Activated CD8-positive, alpha-beta memory T cell treated with anti-CD3 and anti-CD28 coated beads, Interleukin-2, amount 10 ng/mL, durations not matched to agents 7 days and 5 days (primary cell): ENCODE results near the gene SFI1. TPM values are rescaled to one million over a fixed set of nuclear protein-coding genes. Genes with fewer than 3 reads are reported as not detected.
"Not testable (repeated sequence)": the region's sequence is repeated elsewhere in the genome, so short reads cannot be mapped to it uniquely, and the experiment has no call there.

Experiments used
- ATAC-seq: fragments of 150-1000 bp; cut with Tn5 transposase; one replicate; pipeline ENCODE4 v1.10.0; 2021; ENCODE audit warnings: moderate library complexity
- CTCF ChIA-PET: fragments of 350-600 bp; sonication (Branson Sonifier 250); formaldehyde crosslinking; loops from one replicate; lab custom pipeline; 2021; ENCODE audit warnings: antibody characterized with exemption; lab: Charles Lee
- DNase-seq: peaks from one replicate; pipeline ENCODE4 v3.0.0-alpha.2; 2020
- H3K27ac Mint-ChIP-seq: one replicate; pipeline ENCODE4 v1.8.0; 2021; ENCODE audit warnings: mild to moderate bottlenecking, mixed read lengths
- H3K27me3 Mint-ChIP-seq: one replicate; pipeline ENCODE4 v1.8.0; 2021; ENCODE audit warnings: mixed read lengths
- H3K36me3 Mint-ChIP-seq: one replicate; pipeline ENCODE4 v1.8.0; 2021; ENCODE audit warnings: mild to moderate bottlenecking, mixed read lengths
- H3K4me1 Mint-ChIP-seq: one replicate; pipeline ENCODE4 v1.8.0; 2021; ENCODE audit warnings: mixed read lengths
- H3K4me3 Mint-ChIP-seq: one replicate; pipeline ENCODE4 v1.8.0; 2021; ENCODE audit warnings: mild to moderate bottlenecking, moderate library complexity, mixed read lengths
- H3K9me3 Mint-ChIP-seq: one replicate; pipeline ENCODE4 v1.8.0; 2022; ENCODE audit warnings: low read depth, mixed read lengths
- total RNA-seq, 2 experiments: library from RNA; stranded (reverse); gene quantifications; one replicate each; pipeline ENCODE4 v1.2.3, GENCODE V29; 2021

Gene SFI1
- total RNA-seq, 2 experiments from 2014 or later: 150 to 192 TPM

DNA sequence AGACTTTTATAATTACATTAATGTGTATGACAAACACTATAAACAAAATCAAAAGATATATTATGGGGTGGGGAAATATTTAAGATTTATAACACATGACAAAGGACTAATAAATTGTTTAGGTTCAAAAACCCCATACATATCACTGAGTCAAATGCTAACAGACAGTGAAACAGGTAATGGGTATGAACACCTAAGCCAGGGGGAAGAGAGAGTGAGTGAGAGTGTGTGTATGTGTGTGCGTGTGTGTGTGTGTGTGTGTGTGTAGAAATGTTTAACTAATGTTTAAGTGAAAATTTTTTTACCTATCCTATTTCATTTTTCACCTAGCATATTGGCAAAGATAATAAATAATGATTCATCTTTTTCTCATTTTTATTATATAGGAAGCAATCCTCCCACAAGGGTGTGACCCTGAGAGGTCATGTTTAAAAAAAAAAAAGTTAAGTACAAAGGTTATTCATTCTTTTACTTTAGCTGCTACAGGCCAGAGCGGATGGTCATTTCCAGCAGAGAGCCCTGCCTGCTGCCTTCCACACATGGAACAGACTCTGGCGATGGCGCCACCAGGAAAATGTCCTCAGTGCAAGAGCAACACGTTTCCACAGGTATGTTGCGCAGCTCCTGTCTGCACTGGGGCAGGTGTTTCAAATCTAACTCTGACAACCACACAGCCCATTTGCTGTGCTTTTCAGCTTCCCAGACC is 92.8 kb downstream of the SFI1 start:
- Mint-ChIP-seq H3K27me3 (no peaks in the 10 kb centered on the region), H3K36me3 (peaks cover 47% of the 10 kb centered on the region), H3K27ac (no peak overlapping the region), H3K4me3 (no peak overlapping the region), H3K4me1 (peaks cover 30% of the 10 kb centered on the region), H3K9me3 (no peaks in the 10 kb centered on the region)
- DNase-seq (no peak), ATAC-seq (no peak)
- CTCF ChIA-PET: no interaction called here

GRCh38 chr22:31590161-31590560 is 93.8 kb downstream of the SFI1 start:
- H3K27me3 Mint-ChIP-seq, CTCF ChIA-PET, H3K27ac Mint-ChIP-seq, ATAC-seq, DNase-seq, H3K9me3 Mint-ChIP-seq, H3K4me3 Mint-ChIP-seq: not testable (repeated sequence)
- Mint-ChIP-seq H3K4me1 (peaks cover 19% of the 10 kb centered on the region), H3K36me3 (peaks cover 44% of the 10 kb centered on the region)

GRCh38 chr22:31595271-31595670 is 98.9 kb downstream of the SFI1 start:
- CTCF ChIA-PET: no interaction called here
- DNase-seq: no peak
- H3K36me3 Mint-ChIP-seq: peaks cover 8% of the 10 kb centered on the region

GRCh38 chr22:31602259-31602952 is 106.1 kb downstream of the SFI1 start:
- Mint-ChIP-seq H3K36me3 (peaks cover 18% of the 10 kb centered on the region), H3K27me3 (no peaks in the 10 kb centered on the region), H3K27ac (no peak overlapping the region), H3K4me3 (no peak overlapping the region), H3K4me1 (no peaks in the 10 kb centered on the region), H3K9me3 (no peaks in the 10 kb centered on the region)
- CTCF ChIA-PET: no interaction called here
- no peak for DNase-seq
- ATAC-seq: no peak

More at GRCh38 chr22:31595271-31595670, 98.9 kb downstream of the SFI1 start:
- ATAC-seq: no peak
- no peaks in the 10 kb centered on the region for H3K9me3 Mint-ChIP-seq
- no peaks in the 10 kb centered on the region for H3K4me1 Mint-ChIP-seq
- no peaks in the 10 kb centered on the region for H3K27me3 Mint-ChIP-seq
- H3K27ac Mint-ChIP-seq: peak overlapping the region; percentile 2
- no peak overlapping the region for H3K4me3 Mint-ChIP-seq

DNA sequence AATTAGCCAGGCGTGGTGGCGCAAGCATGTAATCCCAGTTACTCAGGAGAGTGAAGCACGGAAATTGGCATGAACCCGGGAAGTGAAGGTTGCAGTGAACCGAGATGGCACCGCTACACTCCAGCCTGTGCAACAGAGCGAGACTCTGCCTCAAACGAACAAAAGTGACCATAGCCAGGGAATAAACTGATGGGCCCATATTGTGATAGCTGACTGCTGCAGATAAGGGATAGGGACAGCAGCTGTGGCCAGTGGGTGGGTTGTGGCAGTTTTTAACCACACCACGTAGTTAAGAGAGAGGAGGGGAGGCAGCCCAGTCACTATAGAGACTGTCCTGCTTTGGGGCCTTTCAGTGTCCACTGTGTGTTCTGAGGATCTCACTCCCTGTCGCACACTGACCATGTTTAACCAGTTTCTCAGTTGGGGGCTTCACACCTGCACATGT is 106.8 kb downstream of the SFI1 start:
- H3K4me3 Mint-ChIP-seq: no peak overlapping the region

DNA sequence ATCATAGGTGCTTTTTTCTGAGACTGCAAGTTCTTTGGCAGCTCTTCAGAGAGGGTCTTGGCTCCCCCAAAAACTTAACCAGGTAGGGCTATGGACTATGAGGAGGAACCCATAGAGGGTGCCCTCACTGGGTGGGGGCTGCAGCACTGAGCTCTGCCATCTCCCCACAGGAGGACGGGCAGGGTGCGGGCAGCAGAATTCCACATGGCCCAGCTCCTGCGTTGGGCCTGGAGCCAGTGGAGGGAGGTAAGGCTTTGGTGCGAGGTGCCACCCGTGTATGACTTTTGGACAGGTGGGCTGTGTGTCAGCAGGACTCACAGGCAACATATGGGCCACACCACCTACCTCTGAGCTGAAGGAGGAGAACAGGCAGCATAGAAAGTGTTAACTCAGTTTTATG is 107.2 kb downstream of the SFI1 start:
- DNase-seq (no peak), ATAC-seq (no peak)
- H3K4me1 Mint-ChIP-seq: no peaks in the 10 kb centered on the region
- peaks cover 20% of the 10 kb centered on the region for H3K36me3 Mint-ChIP-seq
- H3K4me3 Mint-ChIP-seq: no peak overlapping the region
- no peaks in the 10 kb centered on the region for H3K27me3 Mint-ChIP-seq
- H3K27ac Mint-ChIP-seq: no peak overlapping the region
- H3K9me3 Mint-ChIP-seq: no peaks in the 10 kb centered on the region
- CTCF ChIA-PET: no interaction called here

More for the DNA sequence above, 106.8 kb downstream of the SFI1 start:
- CTCF ChIA-PET: no interaction called here
- no peaks in the 10 kb centered on the region for H3K9me3 Mint-ChIP-seq
- no peak overlapping the region for H3K27ac Mint-ChIP-seq
- DNase-seq (no peak), ATAC-seq (no peak)
- H3K4me1 Mint-ChIP-seq: no peaks in the 10 kb centered on the region
- peaks cover 21% of the 10 kb centered on the region for H3K36me3 Mint-ChIP-seq
- no peaks in the 10 kb centered on the region for H3K27me3 Mint-ChIP-seq

GRCh38 chr22:31604137-31604705 is 107.9 kb downstream of the SFI1 start:
- no peaks in the 10 kb centered on the region for H3K27me3 Mint-ChIP-seq
- H3K4me1 Mint-ChIP-seq: no peaks in the 10 kb centered on the region
- no peak for DNase-seq
- no peak overlapping the region for H3K27ac Mint-ChIP-seq
- no peak for ATAC-seq
- H3K36me3 Mint-ChIP-seq: peaks cover 20% of the 10 kb centered on the region
- H3K9me3 Mint-ChIP-seq: no peaks in the 10 kb centered on the region
- no peak overlapping the region for H3K4me3 Mint-ChIP-seq
- CTCF ChIA-PET: no interaction called here

- CTCF ChIA-PET: interaction anchor here (0.6 kb wide), 1 partner anchor 81 kb away, joined by 3 read pairs; no protein-coding TSS in a partner anchor
- H3K9me3 Mint-ChIP-seq: no peaks in the 10 kb centered on the region
- H3K27me3 Mint-ChIP-seq: no peaks in the 10 kb centered on the region
- DNase-seq (no peak), ATAC-seq (no peak)
- no peak overlapping the region for H3K4me3 Mint-ChIP-seq
- peaks cover 21% of the 10 kb centered on the region for H3K36me3 Mint-ChIP-seq
- no peaks in the 10 kb centered on the region for H3K4me1 Mint-ChIP-seq
- peak overlapping the region; percentile 45 for H3K27ac Mint-ChIP-seq
Observed at GRCh38 chr22:31604746-31605705, 108.7 kb downstream of the SFI1 start.

GRCh38 chr22:31605851-31606585 is 109.7 kb downstream of the SFI1 start:
- no peak for ATAC-seq
- H3K36me3 Mint-ChIP-seq: peaks cover 24% of the 10 kb centered on the region
- DNase-seq: no peak
- H3K27ac Mint-ChIP-seq: peak overlapping the region; percentile 15
- no peaks in the 10 kb centered on the region for H3K27me3 Mint-ChIP-seq
- H3K9me3 Mint-ChIP-seq: no peaks in the 10 kb centered on the region
- CTCF ChIA-PET: no interaction called here
- no peak overlapping the region for H3K4me3 Mint-ChIP-seq
- no peaks in the 10 kb centered on the region for H3K4me1 Mint-ChIP-seq

- H3K27me3 Mint-ChIP-seq: no peaks in the 10 kb centered on the region
- DNase-seq (no peak), ATAC-seq (no peak)
- H3K4me3 Mint-ChIP-seq: no peak overlapping the region
- no peaks in the 10 kb centered on the region for H3K9me3 Mint-ChIP-seq
- H3K27ac Mint-ChIP-seq: no peak overlapping the region
- CTCF ChIA-PET: no interaction called here
- H3K4me1 Mint-ChIP-seq: no peaks in the 10 kb centered on the region
- H3K36me3 Mint-ChIP-seq: peaks cover 27% of the 10 kb centered on the region
Observed at GRCh38 chr22:31607696-31608095, 111.4 kb downstream of the SFI1 start.

GRCh38 chr22:31609716-31610115 is 113.4 kb downstream of the SFI1 start:
- DNase-seq (no peak), ATAC-seq (no peak)
- Mint-ChIP-seq H3K27me3 (no peaks in the 10 kb centered on the region), H3K27ac (no peak overlapping the region), H3K4me1 (peaks cover 7% of the 10 kb centered on the region), H3K4me3 (no peak overlapping the region), H3K9me3 (no peaks in the 10 kb centered on the region), H3K36me3 (peaks cover 23% of the 10 kb centered on the region)
- CTCF ChIA-PET: no interaction called here

DNA sequence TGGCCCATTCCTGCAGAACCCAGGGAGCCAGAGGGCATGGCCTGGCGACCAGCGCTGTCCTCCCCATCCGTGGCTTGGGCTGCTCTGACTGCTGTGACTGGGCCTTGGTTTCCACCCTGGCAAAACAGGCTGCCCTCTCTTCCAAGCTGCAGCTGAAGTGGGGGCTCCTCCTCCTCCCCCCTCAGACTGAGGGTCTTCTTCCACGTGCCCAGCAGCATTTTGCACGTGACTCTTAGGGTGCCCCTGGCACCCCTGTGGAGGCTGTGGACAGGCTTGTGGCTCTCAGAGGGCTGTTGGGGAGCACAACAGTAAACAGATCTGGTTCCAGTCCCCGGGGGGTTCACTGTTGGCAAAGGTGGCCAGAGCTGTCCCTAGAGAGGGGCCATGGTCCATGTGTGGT is 114.3 kb downstream of the SFI1 start:
- no peaks in the 10 kb centered on the region for H3K9me3 Mint-ChIP-seq
- ATAC-seq (no peak), DNase-seq (no peak)
- no peak overlapping the region for H3K27ac Mint-ChIP-seq
- CTCF ChIA-PET: no interaction called here
- H3K4me3 Mint-ChIP-seq: no peak overlapping the region
- peaks cover 21% of the 10 kb centered on the region for H3K36me3 Mint-ChIP-seq
- H3K4me1 Mint-ChIP-seq: peaks cover 13% of the 10 kb centered on the region
- no peaks in the 10 kb centered on the region for H3K27me3 Mint-ChIP-seq
